Fibroblast of upper back skin (primary cell): ENCODE measurements around the gene RNU6-8.
A peak's percentile ranks its signal among the peaks of the same experiment; 100 is the strongest.

ENCODE experiments used
- DNase-seq: peaks from one replicate; pipeline ENCODE4 v3.0.0-alpha.2; 2013

The RNU6-8 gene

DNA sequence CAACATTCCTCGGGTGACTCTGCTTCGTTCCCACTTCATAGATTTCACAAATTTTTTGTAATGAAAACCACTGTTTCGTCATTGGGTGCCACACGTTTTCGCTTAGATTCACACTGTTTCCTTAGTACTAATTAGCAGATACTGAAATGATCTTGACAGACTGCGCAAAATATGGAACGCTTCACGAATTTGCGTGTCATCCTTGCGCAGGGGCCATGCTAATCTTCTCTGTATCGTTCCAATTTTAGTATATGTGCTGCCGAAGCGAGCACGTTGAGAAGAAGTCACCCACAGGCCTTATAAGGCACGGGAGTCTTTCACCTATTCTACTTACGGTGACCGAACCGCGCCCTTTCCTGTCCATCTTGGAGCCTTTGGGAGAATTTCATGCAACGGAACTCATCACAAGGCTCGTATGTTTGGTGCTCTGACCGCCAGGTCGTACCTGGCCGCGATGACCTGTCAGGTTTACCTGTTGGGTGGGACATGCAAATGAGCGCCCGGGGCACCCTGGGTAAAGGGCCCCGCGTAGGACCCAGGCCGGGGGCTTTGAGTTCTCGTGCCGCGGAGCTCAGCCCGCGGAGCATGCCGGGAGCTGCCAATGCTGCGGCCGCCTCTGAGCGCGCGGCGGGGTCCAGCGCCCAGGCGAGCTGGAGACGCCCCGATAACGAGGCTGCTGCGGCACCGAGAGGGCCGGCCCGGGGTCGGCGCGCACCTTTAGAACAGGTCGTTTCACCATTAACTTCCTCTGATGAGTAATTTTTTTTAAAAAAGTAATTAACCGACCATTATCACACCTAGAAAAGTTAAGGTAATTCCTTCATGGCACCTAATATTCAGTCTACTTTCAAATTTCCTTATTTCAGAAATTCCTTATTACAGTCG, at the start of gene RNU6-8:
TSS of gene RNU6-8 (minus strand) at position 272 of the 885 bp plus-strand sequence.
- peak; percentile 88 for DNase-seq

DNA sequence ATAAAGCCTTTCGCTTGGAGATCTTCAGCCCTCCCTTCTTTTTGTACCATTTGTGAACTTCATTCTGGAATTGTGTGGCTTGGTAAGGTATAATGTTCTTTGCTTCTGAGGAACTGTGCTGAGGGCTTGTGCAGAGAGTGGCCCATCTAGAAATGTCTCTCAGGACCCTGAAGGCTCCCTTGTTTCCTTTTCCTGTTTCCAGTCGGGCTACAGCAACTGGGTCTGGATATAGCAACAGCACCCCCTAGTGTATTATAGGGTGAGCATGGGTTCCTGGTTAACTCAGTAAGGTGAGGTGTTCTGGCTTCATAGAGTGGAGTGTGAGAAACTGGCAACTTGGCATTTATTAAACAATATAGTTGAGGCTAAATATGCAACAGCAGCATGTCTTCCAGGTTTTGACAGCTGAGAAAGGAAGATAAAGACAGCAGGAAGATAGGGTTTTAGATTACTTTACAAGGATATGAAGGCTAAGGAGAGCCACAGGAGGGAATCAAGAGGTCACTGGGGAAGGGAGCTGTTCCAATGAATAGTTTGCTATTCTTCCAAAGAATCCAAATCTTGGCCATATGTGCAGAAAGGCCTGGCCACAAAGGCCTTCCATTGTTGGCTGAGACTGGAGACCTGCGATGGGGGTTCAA, 49.1 kb upstream of the RNU6-8 start:
- DNase-seq: peak; percentile 81

DNA sequence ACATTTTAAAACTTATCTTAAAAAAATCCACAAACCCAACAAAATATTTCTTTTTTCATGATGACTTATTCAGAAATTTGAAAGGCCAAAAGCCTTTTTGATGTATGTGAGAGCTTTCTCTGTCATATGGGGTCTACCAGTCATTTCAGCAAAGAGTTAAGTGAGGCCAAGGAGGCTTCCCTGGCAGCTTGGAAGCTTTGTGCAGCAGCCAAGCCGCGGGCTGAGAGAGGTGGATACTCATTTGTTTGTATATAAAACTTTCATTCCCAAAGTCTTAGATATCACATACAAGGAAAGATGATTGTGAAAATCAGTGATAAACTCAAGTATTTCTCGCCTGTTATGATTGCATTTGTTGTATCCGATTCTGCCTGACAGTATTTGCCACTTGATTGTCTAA, 48.5 kb upstream of the RNU6-8 start:
- DNase-seq: no peak

GRCh38 chr14:32250681-32251080, 47.6 kb upstream of the RNU6-8 start:
- DNase-seq: no peak

DNA sequence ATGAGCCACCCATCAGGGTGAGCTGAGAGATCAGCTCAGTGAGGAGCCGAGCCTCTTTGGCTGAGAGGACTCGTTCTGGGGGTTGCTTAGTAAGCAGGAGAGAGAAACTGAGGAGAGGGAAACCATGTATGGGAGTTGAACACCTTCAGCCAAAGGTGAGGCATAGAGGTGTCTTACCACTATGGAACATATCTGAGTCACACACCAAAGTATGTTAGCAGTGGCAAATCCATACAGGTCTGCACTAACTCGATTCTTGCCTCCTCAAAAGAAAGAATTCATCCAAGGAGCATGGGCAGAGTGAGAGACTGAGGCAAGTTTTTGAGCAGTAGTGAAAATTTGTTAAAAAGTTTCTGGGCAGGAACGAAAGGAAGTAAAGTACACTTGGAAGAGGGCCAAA, 46.7 kb upstream of the RNU6-8 start:
- DNase-seq: no peak

- no peak for DNase-seq
Observed at GRCh38 chr14:32249371-32249770, 46.3 kb upstream of the RNU6-8 start.

DNA sequence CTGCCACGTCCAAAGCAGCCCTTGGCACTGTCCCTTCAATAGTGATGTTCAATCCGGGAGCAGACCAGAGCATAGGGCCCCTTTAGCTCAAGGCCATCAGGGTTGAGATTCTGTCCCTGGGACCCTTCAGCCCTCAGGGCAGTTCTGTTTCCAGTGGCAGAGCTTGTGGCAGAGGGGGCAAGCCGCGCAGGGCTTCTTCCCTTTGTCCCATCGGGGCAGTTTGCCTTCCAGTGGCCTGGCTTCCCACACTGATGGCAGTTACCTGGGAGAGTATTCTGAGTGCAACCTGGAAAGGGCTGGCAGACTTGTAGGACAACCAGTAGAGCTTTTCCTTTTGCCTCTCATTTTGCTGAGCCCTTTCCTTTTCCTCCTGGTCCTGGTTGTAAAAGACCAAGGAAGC, 43.7 kb upstream of the RNU6-8 start:
- DNase-seq: no peak

- peak; percentile 29 for DNase-seq
Observed at GRCh38 chr14:32244404-32244803, 41.3 kb upstream of the RNU6-8 start.

GRCh38 chr14:32233260-32233659, 30.2 kb upstream of the RNU6-8 start:
- DNase-seq: peak; percentile 34

GRCh38 chr14:32232481-32232880, 29.4 kb upstream of the RNU6-8 start:
- no peak for DNase-seq

DNA sequence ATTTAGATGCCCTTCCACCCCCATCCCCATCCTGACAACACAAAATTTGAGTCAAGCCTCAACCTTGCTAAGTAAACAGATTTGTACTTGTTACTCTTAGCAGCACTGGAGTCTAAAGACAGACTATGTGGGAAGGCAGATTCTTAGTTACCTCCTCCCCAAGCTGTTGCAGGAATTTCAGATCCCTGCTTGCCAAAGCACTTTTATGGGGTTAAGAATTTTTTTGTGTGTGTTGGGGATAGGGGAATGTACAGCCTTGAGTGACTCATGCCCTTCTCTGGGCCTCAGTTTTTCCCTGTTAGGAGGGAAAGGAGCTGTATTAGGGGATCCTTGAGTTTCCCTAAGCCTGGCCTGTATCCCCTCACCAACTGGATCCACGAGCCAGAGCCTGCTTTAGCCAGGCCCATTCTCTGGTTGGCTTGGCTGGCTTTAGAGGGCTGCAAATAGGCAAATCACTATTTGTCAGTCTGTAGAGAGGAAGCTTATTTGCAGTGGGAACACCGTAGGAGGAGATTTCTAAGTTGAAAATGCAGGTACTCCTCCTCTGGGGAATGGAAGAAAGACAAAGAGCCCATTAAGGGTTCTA, 27.7 kb upstream of the RNU6-8 start:
- peak; percentile 93 for DNase-seq

DNA sequence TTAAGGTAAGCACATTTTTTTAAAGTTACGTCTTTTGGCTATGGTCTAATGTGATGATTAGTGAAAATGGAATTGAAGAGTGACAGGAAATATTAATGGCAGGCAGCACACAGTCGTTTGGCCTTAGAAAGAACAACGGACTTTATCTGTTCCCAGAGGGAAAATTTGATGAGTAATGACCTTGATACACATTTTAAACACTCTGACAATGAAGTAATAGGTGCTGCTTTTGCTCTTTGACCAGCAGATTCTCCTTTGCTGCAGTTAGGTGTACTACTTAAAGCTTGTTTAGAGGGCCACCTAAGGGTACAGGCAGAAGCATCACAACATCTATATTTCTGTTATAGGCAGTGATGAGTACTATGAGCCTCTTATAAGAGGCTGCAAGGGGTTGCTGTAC, 27.1 kb upstream of the RNU6-8 start:
- peak; percentile 88 for DNase-seq

DNA sequence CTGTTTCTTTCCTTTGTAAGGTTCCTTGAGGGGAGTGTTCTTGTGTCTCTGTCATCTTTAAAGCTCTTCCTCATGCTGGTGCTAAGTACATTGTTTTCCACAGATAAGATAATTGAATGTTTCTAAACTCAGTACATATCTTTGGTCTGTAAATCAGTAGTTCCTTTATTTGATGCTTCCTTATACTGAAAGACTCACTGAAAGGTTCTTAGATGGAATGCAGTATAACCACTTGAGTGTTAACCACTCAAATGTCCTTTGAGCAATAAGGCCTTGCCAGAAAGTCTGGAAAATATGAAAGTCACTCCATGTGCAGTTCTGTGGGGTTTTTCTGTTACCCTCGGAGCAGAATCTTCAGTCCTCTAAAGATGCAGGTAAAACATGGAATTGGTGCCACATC, 23.0 kb upstream of the RNU6-8 start:
- DNase-seq: peak; percentile 40

DNA sequence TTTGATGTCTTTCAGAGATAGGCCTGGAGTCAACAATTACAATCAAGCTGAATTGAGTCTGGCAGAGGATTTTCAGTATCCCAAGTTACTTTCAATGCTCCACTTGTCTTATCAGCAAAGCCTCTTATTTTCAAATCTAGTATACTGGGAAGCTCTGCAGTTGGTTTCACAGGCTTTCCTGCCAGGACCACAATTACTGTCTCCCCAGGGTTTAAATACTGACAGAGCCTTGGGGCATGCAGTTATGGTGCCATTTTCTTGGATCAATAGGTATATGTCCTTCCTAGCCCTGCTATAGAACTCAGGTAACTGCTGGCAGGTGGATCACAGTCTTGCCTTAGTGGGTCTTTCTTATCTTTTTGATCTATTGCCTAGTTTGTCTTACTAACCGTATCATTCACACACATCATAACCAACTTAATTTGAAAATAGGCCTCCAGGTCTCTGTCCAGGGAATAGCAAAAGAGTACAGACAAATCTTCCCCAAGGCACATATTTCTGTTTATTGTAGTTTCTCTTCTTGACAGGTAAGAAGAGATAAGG, 22.4 kb upstream of the RNU6-8 start:
- DNase-seq: no peak

GRCh38 chr14:32224737-32225377, 21.8 kb upstream of the RNU6-8 start:
- DNase-seq: peak; percentile 85

DNA sequence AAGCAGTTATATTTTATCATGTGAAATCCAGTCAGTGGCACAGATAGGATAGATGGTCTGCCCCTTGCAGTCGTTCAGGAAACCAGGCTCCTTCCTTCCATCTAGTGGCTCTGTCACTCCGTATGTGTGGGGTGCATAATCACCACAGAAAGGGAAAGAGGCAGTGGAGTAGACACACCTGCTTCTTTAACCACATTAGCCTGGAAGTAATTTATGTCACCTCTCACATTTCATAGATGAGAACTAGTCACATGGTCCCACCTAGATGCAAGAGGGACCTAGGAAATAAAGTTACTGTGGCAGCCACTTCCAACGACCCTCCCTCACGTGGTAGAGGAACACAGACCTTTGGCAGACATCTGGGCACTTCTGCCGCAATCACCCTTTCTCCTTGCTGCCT, 14.2 kb upstream of the RNU6-8 start:
- DNase-seq: no peak

DNA sequence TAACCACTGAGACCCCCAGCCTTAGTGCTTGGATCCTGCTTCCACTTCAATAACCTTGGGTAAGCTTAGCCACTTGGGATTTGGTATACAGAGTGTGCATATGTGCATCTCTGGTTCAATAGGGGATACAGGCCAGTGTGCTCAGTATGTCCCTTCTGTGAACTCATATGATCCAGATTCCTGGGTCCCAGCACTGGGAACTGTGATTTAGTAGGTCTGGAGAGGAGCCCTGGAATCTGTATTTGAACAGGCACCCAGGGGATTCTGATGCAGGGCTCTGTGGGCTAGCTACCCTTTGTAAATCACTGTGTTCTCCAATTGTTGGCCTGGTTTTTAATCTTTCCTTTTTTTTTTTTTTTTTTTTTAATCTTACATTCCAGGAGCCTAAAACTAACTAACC, 9.8 kb upstream of the RNU6-8 start:
- no peak for DNase-seq

GRCh38 chr14:32211068-32211404, 8.0 kb upstream of the RNU6-8 start:
- no peak for DNase-seq

DNA sequence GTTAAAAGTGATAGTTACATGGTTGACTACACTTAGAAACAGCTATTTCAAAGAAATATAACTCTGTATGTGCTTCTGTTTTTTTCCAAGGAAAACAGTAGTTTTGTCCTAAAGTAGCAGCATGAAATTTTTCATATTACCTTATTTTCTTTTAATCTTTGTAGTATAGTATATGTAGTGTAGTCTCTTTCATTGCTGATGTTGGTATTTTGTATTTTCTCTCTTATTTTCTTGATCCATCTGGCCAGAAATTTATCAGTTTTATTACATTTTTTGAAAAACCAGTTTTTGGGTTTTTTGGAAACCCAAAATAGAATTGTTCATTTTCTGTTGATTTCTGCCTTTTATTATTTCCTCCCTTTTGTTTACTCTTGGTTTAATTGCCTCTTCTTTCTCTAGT, 6.4 kb upstream of the RNU6-8 start:
- no peak for DNase-seq

GRCh38 chr14:32208490-32208889, 5.4 kb upstream of the RNU6-8 start:
- DNase-seq: no peak

GRCh38 chr14:32206552-32206951, 3.5 kb upstream of the RNU6-8 start:
- DNase-seq: no peak

DNA sequence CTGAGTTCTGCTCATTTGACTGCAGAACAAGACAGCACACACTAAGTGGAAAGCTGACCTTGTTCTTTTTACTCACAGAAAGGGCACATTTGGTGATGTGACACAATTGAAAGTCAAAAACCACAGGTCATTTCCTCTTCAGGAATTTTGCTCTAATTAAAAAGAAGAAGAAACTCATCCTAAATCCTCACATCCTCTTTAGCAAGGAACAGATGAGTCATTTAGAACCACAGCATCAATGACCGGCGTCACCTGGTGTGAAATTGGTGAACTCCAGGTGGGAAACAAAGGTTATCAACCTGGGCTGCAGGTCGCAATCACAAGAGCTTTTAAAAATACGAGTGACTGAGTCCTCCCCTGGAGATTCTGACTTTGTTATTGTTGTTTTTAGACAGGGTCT, 2.9 kb upstream of the RNU6-8 start:
- no peak for DNase-seq

DNA sequence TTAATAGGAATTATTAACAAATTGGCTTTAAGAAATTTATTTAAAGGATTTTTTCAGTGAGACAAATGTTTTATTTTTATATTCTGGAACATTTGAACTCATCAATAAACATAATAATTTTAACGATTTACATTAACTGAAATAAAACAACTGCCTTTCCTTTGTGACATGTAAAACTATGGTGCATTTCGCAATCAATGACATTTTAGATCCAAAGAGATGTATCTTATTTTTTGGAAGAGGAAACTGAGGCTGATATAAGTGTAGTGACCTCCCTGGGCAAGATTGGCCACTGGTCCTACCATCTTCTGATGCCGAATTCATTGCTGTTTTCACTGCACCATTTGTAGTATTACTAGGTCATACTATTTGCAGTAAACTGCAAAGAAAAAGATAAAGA, 2.5 kb upstream of the RNU6-8 start:
- no peak for DNase-seq
